GM19395 (cell line): ENCODE results near the gene RNF212.
"Not testable (repeated sequence)": the region's sequence is repeated elsewhere in the genome, so short reads cannot be mapped to it uniquely, and the experiment has no call there.

ENCODE experiments used
- ATAC-seq: cut with Tn5 transposase; IDR thresholded peaks from one replicate; pipeline ENCODE4 v1.9.1; 2021; ENCODE audit warnings: mild to moderate bottlenecking, moderate library complexity; ENCODE audit not compliant: unreplicated experiment

Gene RNF212

GRCh38 chr4:1113311-1114009, at the start of gene RNF212:
Gene RNF212, minus strand, starts transcription at chr4:1113564. Its CDS starts 100 bp downstream, at chr4:1113464.
- no peak for ATAC-seq

GRCh38 chr4:1160351-1160750, 47.0 kb upstream of the RNF212 start:
- ATAC-seq: no peak

- no peak for ATAC-seq
Observed at GRCh38 chr4:1156069-1156468, 42.7 kb upstream of the RNF212 start.

GRCh38 chr4:1155314-1155713, 42.0 kb upstream of the RNF212 start:
- ATAC-seq: no peak

- ATAC-seq: no peak
Observed at GRCh38 chr4:1154523-1155182, 41.3 kb upstream of the RNF212 start.

- no peak for ATAC-seq
Observed at GRCh38 chr4:1154126-1154522, 40.8 kb upstream of the RNF212 start.

- no peak for ATAC-seq
Observed at GRCh38 chr4:1153567-1154090, 40.3 kb upstream of the RNF212 start.

- ATAC-seq: no peak
Observed at GRCh38 chr4:1152290-1152689, 38.9 kb upstream of the RNF212 start.

- ATAC-seq: no peak
Observed at GRCh38 chr4:1151541-1151940, 38.2 kb upstream of the RNF212 start.

GRCh38 chr4:1150875-1151274, 37.5 kb upstream of the RNF212 start:
- no peak for ATAC-seq

GRCh38 chr4:1139860-1140259, 26.5 kb upstream of the RNF212 start:
- no peak for ATAC-seq

GRCh38 chr4:1137850-1138249, 24.5 kb upstream of the RNF212 start:
- no peak for ATAC-seq

GRCh38 chr4:1137063-1137776, 23.9 kb upstream of the RNF212 start:
- no peak for ATAC-seq

- no peak for ATAC-seq
Observed at GRCh38 chr4:1136048-1136447, 22.7 kb upstream of the RNF212 start.

GRCh38 chr4:1133033-1133432, 19.7 kb upstream of the RNF212 start:
- ATAC-seq: no peak

- no peak for ATAC-seq
Observed at GRCh38 chr4:1130316-1131186, 17.2 kb upstream of the RNF212 start.

GRCh38 chr4:1126506-1126905, 13.1 kb upstream of the RNF212 start:
- no peak for ATAC-seq

- not testable (repeated sequence) for ATAC-seq
Observed at GRCh38 chr4:1125466-1125865, 12.1 kb upstream of the RNF212 start.

GRCh38 chr4:1124818-1125217, 11.5 kb upstream of the RNF212 start:
- ATAC-seq: no peak

- no peak for ATAC-seq
Observed at GRCh38 chr4:1122505-1122904, 9.1 kb upstream of the RNF212 start.

- ATAC-seq: no peak
Observed at GRCh38 chr4:1116838-1117237, 3.5 kb upstream of the RNF212 start.
